NOMO-1 treated with DMSO at 0.1 percent for 48 hours (cell line): Measurements from ENCODE around the gene VDAC1.
"Not testable (repeated sequence)": the region's sequence is repeated elsewhere in the genome, so short reads cannot be mapped to it uniquely, and the experiment has no call there.

ENCODE experiments used
- DNase-seq: peaks from one replicate; lab custom pipeline; 2025; ENCODE audit not compliant: unreplicated experiment; lab: John Stamatoyannopoulos, UW

The VDAC1 gene

DNA sequence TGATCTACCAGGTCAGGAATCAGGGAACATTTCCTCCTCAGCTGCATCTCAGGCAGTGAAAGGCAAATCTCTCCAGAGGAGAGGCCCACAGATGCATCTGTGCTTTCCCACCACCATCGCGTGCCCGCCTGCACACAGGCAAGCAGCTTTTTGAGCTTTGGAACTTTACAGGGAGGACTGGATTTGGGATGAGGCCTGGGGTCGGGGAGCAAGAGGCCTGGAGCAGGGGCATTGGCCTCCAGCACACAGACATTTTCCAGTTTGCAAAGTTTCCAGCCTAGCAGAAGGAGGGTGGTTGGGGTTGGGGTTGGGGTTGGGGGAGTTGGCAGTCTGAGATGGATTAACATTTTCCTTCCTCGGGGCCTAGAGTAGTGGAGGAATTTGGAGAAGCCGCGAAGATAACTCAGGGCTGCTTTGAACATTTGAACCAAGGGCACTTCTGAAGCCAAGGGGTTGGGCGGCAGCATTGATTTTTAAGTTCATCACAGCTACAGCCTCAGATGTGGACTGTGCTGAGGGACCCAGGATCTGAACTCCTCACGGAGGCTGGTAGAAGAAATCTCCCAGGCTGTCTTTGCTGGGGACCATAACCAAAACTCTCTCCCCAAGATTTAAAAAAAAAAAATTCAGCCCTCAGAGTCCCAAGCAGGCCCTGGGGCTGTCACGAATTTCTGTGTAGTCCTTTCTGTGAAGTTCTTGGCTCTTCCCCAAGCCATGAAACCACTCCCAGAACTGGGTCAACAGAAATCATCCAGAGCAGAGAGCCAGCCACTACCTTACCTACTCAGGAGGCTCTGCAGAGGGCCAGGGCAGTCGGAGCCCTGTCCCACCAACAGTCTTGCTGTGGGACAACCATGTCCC, 61.9 kb downstream of the VDAC1 start:
- DNase-seq = no peak

DNA sequence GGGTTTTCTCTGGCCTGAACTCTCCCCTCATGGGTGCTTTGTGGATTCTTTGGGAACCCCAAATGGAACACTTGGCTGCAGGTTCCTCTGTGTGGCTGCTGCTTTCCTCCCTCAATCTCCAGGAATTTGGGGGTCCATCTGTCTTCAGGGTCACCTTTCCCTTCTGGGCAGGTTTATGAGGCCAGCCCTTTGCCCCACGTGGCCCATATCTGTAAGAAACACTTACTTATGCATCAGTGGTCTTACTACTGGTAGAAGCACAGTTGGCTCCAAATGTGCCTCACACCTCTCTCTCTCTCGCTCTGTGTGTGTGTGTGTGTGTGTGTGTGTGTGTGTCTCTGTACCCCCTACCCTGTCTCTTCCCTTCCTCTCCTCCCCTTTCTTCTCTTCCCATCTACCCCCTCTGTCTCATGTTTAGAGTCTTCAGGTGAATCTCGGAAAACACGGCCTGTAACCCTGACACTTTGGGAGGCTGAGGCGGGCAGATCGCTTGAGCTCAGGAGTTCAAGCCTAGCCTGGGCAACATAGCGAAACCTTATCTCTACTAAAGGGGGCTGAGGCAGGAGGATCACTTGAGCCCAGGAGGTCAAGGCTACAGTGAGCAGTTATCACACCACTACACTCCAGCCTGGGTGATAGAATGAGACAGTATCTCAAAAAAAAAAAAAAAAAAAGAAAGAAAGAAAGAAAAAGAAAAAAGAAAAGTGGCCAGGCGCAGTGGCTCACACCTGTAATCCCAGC, 63.1 kb downstream of the VDAC1 start:
- DNase-seq = no peak

DNA sequence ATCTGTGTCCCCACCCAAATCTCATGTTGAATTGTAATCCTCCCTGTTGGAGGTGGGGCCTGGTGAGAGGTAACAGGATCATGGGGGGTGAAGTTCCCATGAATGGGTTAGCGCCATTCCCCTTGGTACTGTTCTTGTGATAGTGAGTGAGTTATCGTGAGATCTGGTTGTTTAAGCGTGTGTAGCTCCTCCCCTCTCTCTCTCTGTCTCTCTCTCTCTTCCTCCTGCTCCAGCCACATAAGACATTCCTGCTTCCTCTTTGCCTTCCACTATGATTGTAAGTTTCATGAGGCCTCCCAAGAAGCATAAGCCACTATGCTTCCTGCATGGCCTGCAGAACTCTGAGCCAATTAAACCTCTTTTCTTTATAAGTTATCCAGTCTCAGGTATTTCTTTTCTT, 65.1 kb downstream of the VDAC1 start:
- DNase-seq = no peak

DNA sequence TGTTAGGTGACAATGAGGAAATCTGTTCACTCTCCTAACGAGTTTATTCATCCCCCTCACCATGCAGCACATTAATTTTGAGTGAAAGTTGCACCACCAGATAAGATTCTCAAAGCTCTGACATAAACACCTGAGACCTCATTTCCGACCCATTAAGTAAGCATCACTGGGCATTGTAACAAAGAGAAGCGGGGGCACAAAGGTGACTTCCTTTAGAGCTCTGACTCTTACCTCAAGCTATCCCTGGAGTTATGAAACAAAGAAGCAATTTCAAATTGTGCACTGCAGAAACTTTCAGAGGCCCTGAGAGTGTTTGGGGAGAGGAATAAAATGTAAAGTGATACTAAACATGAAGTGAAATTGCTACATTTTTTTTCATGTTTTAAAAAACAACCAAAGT, 65.8 kb downstream of the VDAC1 start:
- no peak for DNase-seq

DNA sequence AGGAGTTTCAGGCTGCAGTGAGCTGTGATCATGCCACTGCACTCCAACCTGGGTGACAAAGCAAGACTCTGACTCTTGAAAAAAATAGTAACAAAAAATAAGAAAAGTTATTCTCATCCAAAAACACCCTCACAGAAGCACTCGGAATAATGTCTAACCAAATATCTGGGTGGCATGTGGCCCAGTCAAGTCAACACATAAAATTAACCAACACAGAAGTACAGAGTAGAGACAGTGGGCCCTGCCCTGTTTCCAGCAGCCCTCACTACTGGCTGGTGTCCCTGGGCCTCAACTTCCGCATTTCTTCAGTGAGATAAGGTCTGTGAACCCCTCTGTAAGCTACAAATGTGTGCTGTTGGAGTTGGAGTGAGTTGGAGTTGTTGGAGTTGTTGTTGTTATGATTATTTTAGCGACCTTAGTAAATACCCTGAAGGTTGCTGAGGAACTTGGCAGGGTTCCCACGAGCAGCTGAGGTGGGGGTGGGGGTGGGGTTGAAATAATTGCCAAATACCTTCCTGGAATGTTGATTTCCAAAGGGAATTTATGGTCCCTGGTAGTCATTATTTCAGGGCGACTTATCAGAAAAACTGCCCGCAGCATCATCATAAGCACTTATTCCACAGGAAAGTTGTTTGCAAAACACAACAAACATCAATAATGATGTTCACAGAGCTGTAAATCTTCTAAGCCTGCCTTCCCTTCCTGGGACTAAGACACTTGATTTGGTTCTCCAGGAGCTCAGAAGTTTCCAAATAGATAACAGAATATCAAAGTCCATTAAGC, 66.5 kb downstream of the VDAC1 start:
- DNase-seq = peak; percentile 11

DNA sequence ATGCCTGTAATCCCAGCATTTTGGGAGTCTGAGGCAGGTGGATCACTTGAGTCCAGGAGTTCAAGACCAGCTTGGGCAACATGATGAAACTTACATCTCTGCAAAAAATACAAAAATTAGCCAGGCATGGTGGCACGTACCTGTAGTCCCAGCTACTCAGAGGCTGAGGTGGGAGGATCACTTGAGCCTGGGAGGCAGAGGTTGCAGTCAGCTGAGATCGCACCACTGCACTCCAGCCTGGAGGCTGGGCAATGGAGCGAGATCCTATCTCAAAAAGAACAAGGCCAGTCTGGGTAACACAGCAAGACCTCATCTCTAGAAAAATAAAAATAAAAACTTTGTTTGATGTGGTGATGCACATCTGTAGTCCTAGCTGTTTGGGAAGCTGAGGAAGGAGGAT, 67.1 kb downstream of the VDAC1 start:
- not testable (repeated sequence) for DNase-seq

DNA sequence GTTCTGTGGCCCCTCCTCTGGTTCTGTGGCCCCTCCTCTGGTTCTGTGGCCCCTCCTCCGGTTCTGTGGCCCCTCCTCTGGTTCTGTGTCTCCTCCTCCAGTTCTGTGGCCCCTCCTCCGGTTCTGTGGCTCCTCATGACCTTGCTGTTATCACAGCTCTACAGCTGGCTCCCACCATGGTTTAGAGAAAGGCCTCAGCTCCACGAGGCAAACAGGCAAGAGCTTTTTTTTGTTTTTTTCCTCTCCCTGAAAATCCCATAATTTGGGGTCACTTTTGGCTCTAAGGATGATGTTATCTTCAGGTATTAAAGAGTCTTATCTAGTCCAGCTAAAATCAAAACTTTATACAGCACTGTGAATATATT, 68.1 kb downstream of the VDAC1 start:
- DNase-seq = no peak

DNA sequence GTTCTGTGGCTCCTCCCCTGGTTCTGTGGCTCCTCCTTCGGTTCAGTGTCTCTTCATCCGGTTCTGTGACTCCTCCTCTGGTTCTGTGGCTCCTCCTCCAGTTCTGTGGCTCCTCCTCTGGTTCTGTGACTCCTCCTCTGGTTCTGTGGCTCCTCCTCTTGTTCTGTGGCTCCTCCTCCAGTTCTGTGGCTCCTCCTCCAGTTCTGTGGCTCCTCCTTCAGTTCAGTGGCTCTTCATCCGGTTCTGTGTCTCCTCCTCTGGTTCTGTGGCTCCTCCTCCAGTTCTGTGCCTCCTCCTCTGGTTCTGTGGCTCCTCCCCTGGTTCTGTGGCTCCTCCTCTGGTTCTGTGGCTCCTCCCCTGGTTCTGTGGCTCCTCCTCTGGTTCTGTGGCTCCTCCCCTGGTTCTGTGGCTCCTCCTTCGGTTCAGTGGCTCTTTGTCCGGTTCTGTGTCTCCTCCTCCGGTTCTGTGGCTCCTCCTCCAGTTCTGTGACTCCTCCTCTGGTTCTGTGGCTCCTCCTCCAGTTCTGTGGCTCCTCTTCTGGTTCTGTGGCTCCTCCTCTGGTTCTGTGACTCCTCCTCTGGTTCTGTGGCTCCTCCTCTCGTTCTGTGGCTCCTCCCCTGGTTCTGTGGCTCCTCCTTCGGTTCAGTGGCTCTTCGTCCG, 68.7 kb downstream of the VDAC1 start:
- DNase-seq = not testable (repeated sequence)

DNA sequence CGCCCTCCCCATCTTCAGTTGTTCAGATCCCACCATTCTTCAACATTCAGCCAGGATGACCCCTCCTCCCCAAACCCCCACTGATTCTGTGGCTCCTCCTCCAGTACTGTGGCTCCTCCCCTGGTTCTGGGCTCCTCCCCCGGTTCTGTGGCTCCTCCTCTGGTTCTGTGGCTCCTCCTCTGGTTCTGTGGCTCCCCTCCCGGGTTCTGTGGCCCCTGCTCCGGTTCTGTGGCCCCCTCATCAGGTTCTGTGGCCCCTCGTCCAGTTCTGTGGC, 69.2 kb downstream of the VDAC1 start:
- no peak for DNase-seq

DNA sequence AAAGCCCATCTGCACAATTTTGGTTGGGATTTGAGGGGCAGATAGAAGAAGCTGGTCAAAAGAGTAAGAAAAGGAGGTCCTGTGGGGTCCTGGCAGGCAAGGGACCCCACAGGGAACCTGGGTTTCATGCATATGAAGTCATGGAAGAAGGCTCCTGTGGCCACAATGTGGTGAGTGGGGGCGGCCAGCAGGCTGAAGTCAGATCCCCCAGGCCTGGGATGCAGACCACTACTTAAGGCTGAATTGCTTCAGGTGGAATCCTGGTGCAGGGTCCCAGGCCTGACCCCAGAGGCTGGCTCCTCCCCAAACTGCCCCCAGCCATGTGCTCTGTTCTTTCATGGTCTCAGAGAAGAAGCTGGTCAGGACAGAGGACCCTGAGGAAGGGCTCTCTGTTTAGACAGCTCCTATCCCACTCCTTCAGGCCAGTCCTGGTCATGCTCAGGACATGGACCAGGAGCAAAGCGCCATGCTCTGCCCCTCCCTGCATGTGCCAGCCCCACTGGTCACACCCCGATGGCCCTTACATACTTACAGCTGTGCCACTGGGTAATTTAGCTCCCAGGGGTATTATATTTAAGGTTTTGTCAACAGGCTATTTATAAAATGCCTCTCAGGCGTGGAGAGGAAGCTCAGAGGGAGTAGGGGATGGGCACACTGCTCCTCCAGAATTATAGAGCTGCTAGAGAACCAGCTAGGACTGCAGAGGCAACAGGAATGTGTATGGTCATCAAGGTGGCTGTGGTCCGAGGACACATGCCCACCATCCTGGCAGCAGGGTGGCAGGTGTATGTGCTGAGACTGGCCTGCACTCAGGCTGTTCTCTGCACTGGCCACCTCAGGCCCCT, 69.7 kb downstream of the VDAC1 start:
- DNase-seq = no peak

DNA sequence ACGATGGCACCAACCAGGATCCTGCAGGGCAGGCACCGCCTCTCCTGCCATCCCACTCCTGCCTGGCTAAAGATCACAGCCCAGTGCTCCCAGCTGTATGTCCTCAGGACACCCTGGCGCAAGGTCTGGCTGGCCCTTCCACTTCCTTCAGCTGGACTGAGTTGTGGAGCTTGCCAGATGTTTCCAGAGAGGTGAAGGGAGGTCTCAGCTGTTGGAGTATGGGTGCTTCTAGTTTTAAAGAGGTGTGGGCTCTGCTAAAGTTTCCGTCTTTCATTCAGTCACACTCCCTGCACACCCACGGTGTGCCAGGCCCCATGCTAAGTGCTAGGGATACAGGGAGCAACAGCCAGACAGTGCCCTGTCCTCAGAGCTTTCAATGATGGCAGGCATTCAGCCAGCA, 70.5 kb downstream of the VDAC1 start:
- no peak for DNase-seq

DNA sequence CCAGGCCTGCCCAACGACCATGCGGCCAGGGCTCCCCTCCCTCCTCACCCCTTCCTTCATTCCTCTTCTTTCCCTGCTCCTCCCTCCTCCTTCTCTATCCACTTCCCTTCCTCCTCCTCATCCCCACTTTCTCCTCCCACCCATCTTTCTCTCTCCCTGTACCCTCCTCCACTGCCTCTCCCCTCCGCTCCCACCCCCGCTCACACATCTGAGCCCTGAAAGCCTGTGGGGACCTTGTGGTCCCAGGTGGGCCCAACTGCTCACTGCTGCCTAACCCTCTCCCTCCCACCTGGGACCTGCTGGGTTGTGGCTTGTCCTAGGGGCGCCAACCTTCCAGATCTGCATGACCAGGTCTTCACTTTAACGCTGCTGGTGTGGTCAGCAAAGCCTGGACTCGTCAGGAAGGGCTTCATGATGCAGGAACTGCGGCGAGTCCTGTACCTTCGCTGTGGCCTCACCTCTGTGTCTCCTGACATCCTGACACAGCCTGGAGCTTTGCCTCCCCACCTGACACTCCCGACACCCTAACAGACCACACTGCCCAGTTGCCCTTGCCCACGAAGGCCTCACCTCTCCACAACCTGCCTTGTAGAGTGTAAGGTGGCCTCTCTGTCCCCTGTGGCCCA, 71.0 kb downstream of the VDAC1 start:
- DNase-seq = no peak

DNA sequence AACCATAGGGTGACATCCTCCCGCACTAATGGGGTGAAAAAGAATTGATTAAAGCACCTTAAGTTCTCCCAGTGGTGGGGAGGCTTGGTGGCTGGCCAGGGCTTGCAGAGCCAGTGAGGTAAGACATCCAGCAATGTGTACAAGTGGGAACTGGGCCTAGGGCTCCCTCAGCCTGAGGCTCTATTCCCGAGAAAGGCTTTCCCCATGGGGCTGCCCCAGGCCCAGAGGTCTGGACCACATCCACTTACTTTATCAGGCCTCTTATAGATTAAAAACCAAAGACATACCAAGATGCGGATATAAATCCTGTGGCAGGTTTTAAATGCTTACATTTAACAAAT, 71.6 kb downstream of the VDAC1 start:
- no peak for DNase-seq

DNA sequence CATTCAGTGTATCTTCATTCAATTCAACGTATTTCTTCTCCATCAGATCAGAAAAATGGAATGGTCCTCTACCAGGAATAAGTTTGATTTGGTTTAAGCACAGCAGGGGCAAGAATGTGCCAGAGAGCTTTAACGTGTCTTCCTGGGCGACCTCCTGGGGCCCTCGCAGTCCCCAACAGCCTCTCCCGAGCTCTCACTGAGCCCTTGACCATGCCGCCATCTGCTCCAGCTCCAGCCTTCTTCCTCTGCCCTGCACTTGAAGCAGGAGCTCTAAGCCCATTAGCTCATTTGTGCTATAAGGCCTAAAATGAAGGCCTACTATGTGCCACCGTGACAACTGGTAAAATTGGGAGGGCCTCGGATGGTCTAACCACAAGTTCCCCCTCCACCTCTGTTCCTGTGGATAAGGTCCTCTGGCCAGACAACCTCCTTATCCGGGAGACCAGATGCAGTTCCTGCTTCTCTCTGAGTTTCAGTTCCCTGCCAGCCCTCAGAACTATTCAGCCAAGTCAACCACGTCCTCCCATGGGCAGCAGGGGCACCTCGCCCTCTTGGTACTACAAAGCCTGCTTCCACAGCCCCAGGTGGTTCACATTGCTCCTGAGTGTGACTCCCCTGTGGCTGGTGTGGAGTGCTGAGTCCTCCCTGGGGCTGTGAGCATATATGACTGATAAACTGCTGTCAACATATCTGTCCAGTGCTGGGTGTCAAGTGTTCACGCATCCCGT, 72.2 kb downstream of the VDAC1 start:
- peak; percentile 86 for DNase-seq

DNA sequence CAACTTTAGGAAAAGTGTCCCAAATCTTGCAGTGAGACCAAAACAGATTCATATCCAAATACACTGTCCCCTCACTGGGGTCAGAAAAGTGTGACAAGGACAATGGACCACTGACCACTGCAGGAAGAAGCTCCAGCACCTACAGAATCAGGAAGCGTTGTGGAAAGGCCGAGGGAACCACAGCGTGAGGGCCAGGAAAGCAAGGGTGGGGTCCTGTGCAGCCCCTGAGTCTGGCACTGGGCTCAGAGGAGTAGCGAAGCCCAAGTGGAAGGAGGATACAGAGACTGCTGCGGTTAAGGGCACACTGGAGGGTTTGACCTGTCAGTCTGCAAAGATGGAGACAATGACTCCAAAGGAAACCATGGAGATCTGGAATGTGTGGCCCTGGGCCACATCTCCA, 73.2 kb downstream of the VDAC1 start:
- DNase-seq = no peak

DNA sequence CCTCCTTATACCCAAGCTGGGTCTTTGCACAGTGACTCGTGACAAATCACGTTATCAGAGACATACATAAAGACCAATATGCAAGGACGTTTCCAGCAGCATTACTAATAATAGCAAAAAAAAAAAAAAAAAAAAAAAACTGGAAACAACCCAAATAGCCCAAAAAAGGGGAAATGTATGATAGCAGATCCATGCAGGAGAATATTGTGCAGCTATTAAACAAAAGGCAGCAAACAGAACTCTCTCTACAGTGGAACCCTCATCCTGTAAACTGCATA, 74.0 kb downstream of the VDAC1 start:
- DNase-seq = no peak

DNA sequence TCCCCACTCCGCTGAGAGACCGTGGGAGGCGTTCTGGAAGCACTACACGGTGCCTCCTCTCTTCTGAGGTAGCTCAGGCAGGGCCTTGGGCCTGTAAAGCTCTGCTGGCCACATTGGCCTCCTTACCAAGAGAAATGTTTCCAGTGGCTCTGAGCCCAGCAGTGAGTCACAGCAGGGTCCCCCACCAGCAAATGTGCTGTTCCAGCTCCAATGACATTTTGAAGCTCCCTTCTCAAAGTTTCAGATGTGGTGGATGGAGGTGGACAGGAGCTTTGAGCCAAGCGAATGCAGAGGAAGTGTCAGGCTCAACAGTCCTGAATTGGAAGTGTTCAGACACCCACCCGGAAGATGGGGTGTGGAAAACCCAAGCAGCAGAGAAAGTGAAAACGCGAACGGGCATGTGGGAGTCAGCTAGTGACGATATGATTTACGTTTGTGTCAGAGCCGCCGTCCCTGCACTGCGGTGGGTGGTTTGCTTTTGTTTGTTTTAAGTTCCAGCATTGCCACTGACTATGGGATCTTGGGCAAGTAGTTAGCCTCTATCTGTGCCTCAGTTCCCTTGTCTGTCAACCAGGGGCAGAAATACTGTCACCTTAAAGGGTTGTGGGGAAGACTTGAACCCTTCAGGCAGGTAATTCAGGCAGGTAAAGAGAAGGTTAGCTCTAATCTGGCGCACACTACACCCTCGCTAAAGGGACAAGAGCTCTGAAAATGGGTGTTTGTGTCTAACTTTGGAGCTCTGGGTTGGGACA, 74.5 kb downstream of the VDAC1 start:
- DNase-seq = no peak

DNA sequence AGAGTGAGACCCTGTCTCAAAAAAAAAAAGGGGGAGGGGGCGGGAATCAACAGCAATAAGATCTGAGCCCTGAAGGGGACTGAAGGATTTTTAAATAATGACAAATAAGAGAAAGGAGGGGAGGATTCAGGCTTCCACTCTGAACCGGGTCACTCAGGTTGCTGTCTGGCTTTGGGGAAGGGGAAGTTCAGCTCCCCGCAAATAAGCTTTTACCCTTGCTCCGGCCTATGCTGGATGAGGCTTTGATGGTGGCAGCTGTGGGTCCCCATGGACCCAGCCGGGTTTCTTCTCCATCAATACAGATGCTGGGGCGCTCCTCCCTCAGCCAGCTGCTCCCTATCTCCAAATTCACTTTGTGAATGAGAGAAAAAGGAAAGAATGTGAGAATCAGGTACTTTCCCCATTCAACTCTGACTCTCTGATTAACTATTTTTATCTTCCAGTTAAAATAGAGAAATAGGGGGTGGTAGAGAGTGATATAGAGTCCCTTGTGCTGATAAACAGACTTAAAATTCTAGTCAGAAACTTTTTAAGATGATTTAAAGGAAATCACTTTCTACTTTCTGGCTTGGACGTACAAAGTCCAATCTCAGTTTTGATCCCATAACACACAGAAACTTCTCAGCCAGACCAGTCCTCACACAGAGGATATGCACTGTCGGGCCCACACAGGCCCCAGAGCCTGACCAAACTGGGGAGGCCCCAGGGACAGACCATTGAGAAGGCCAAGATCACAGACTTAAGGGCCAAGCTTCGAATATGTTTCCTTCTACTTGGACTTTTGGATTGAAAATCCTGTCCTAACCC, 76.0 kb downstream of the VDAC1 start:
- no peak for DNase-seq
